ENCODE data around the gene CD164.
"Not testable (repeated sequence)": the region's sequence is repeated elsewhere in the genome, so short reads cannot be mapped to it uniquely, and the experiment has no call there.

DNA sequence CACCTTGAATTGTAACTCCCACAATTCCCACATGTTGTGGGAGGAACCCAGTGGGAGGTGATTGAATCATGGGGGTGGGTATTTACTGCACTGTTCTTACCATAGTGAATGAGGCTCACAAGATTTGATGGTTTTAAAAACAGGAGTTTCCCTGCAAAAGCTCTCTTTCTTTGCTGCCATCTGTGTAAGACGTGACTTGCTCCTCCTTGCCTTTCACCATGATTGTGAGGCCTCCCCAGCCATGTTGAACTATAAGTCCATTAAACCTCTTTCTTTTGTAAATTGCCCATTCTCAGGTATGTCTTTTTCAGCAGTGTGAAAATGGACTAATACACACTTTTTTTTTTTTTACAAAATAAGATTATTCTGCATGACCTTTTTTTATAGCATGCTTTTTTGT, 48.4 kb downstream of the CD164 start:
- TF ChIP-seq, protein P1, sequence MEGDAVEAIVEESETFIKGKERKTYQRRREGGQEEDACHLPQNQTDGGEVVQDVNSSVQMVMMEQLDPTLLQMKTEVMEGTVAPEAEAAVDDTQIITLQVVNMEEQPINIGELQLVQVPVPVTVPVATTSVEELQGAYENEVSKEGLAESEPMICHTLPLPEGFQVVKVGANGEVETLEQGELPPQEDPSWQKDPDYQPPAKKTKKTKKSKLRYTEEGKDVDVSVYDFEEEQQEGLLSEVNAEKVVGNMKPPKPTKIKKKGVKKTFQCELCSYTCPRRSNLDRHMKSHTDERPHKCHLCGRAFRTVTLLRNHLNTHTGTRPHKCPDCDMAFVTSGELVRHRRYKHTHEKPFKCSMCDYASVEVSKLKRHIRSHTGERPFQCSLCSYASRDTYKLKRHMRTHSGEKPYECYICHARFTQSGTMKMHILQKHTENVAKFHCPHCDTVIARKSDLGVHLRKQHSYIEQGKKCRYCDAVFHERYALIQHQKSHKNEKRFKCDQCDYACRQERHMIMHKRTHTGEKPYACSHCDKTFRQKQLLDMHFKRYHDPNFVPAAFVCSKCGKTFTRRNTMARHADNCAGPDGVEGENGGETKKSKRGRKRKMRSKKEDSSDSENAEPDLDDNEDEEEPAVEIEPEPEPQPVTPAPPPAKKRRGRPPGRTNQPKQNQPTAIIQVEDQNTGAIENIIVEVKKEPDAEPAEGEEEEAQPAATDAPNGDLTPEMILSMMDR (conservative IDR thresholded peaks at IDR 0.05), result not testable (repeated sequence)
- TF ChIP-seq ZFX (IDR thresholded peaks at IDR 0.05), result not testable (repeated sequence)
